ENCODE measurements around the gene ADCY2. TPM values are rescaled to one million over a fixed set of nuclear protein-coding genes. Genes with fewer than 3 reads are reported as not detected.

ADCY2 gene
- total RNA-seq, 1 experiment from 2014 or later = 31.3 TPM

DNA sequence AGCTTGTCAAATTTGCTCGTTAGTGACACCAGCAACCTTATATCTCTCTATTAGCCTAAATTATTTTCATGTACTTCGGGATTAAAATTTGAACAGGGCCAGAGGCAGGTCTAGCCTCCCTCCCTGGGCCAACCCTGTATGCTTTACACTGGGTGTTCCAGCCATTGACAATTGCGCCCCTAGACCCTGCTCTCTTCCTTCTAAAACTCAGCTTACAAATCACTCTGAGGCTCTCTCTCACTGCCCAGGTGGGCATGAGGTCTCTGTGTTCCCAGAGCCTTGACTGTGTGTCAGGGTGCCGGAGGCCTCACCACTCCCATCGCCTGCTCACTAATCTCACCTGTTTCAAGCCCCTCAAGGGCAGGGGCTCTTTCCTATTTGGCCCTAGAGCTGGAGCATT, 461.4 kb downstream of the ADCY2 start:
- H3K4me3 Mint-ChIP-seq = no peak overlapping the region
- H3K36me3 Mint-ChIP-seq (ENCODE audit: insufficient read depth in 1 of 3, low read depth in 3 of 3) = peaks cover 6 to 33% (median 22%) of the 10 kb centered on the region in 3 experiments
- H2BK20ac ChIP-seq (ENCODE audit: low read depth, low read length, poor library complexity, severe bottlenecking) = no peak overlapping the region
- H2BK5ac ChIP-seq (ENCODE audit: insufficient read length, low read length) = no peak overlapping the region
- no peak overlapping the region for H2AFZ ChIP-seq (ENCODE audit: low read length)
- H4K20me1 ChIP-seq (ENCODE audit: control insufficient read depth, insufficient read depth, insufficient read length) = no peaks in the 10 kb centered on the region
- no peak overlapping the region for H2AK5ac ChIP-seq (ENCODE audit: insufficient read length, low read length)
- H3T11ph ChIP-seq (ENCODE audit: low read length) = no peak overlapping the region
- DNase-seq = no peak
- no peak overlapping the region for H3K4me2 ChIP-seq (ENCODE audit: insufficient read depth, insufficient read length, low read length)
- no peak overlapping the region for H4K5ac ChIP-seq (ENCODE audit: insufficient read length, low read depth, low read length)
- H2BK120ac ChIP-seq (ENCODE audit: low read depth, low read length, poor library complexity, severe bottlenecking) = no peak overlapping the region
- no peaks in the 10 kb centered on the region for H3K4me1 ChIP-seq (ENCODE audit: insufficient read depth, low read length)
- H2BK15ac ChIP-seq (ENCODE audit: low read depth, low read length) = no peak overlapping the region
- no peaks in the 10 kb centered on the region for H3K27me3 ChIP-seq (ENCODE audit: insufficient read depth, low read length)
- no peak overlapping the region for H3K9ac ChIP-seq (ENCODE audit: extremely low read depth, insufficient read length, low read length)
- H3K4ac ChIP-seq (ENCODE audit: low read depth, low read length) = no peak overlapping the region
- H3K9me3 Mint-ChIP-seq = peaks cover 0 to 7% of the 10 kb centered on the region in 2 experiments; a peak in 3 of 5 replicates
- H3K27ac ChIP-seq (ENCODE audit: insufficient read length, low read depth, low read length) = no peak overlapping the region
- 0 out of 7 replicates have a peak overlapping the region, but pooled peaks of 1 of the 3 experiments have one; percentile 7 for H3K27ac Mint-ChIP-seq
- H3K79me1 ChIP-seq (ENCODE audit: insufficient read depth, low read depth, low read length, poor library complexity, severe bottlenecking) = no peaks in the 10 kb centered on the region
- peaks cover 4% of the 10 kb centered on the region for H3K27me3 Mint-ChIP-seq (ENCODE audit: low read depth)
- no CpG with 5 or more reads among the region's 5 CpGs for WGBS (ENCODE audit: extremely low coverage, insufficient read length, low lambda C conversion rate)
- H4K91ac ChIP-seq (ENCODE audit: insufficient read length, low read depth, low read length) = no peak overlapping the region
- H3K23me2 ChIP-seq (ENCODE audit: insufficient read length, low read depth, low read length, poor library complexity, severe bottlenecking) = no peaks in the 10 kb centered on the region
- no peaks in the 10 kb centered on the region for H3K79me2 ChIP-seq (ENCODE audit: insufficient read depth, low read length)
- H3K18ac ChIP-seq (ENCODE audit: insufficient read length, low read depth, low read length) = no peak overlapping the region
- H3K14ac ChIP-seq (ENCODE audit: insufficient read depth, low read length) = no peak overlapping the region
- H2BK12ac ChIP-seq (ENCODE audit: insufficient read length, low read depth, low read length) = no peak overlapping the region
- no peak overlapping the region for H4K8ac ChIP-seq (replicated peaks; ENCODE audit: insufficient read length, low read depth, low read length)
- H3K4me1 Mint-ChIP-seq = peaks cover 2 to 3% of the 10 kb centered on the region in 2 experiments; a peak in 3 of 4 replicates
- TF ChIP-seq, protein P1, sequence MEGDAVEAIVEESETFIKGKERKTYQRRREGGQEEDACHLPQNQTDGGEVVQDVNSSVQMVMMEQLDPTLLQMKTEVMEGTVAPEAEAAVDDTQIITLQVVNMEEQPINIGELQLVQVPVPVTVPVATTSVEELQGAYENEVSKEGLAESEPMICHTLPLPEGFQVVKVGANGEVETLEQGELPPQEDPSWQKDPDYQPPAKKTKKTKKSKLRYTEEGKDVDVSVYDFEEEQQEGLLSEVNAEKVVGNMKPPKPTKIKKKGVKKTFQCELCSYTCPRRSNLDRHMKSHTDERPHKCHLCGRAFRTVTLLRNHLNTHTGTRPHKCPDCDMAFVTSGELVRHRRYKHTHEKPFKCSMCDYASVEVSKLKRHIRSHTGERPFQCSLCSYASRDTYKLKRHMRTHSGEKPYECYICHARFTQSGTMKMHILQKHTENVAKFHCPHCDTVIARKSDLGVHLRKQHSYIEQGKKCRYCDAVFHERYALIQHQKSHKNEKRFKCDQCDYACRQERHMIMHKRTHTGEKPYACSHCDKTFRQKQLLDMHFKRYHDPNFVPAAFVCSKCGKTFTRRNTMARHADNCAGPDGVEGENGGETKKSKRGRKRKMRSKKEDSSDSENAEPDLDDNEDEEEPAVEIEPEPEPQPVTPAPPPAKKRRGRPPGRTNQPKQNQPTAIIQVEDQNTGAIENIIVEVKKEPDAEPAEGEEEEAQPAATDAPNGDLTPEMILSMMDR (conservative IDR thresholded peaks at IDR 0.05) = no peak
- H3K23ac ChIP-seq (ENCODE audit: insufficient read length, low read depth, low read length) = no peak overlapping the region
- no peaks in the 10 kb centered on the region for H3K9me3 ChIP-seq (ENCODE audit: control insufficient read depth, low read depth, low read length)
- H3K56ac ChIP-seq (ENCODE audit: insufficient read length, low read depth, low read length) = no peak overlapping the region

Measured in H9 (cell line).